ENCODE measurements around the gene WDR70.

Gene WDR70

DNA sequence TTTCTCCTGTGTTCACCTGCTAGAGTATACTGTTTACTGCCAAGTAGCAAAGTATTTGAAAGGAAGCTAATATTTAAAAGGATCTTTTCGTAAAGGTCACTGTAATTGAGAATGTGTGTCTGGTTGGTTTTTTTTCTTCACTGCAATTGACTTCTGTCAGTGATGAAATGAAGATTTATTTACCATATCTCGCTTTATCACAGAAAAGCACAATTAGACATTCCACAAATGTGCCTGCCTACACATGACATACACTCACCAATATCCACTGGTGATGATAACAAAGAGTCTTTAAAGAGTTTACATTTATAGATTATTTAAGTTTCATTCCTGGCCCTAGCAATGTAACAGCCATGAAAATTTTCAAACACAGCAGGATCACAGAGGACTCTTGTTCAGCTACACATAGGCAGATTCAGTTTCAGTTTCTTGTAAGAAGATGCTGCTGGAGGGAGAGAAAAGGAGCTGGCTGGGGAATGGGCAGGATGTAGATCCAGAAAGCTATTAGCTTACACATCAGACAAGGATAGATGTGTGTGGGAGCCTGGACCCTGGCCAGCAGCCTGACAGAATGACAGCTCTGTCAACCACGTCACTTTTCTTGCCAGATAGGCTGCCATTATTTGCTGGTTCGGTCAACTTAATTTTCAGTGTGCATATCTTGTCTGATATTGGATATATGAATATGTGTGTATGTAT, 356.7 kb downstream of the WDR70 start (continued):
- TF ChIP-seq, protein P1, sequence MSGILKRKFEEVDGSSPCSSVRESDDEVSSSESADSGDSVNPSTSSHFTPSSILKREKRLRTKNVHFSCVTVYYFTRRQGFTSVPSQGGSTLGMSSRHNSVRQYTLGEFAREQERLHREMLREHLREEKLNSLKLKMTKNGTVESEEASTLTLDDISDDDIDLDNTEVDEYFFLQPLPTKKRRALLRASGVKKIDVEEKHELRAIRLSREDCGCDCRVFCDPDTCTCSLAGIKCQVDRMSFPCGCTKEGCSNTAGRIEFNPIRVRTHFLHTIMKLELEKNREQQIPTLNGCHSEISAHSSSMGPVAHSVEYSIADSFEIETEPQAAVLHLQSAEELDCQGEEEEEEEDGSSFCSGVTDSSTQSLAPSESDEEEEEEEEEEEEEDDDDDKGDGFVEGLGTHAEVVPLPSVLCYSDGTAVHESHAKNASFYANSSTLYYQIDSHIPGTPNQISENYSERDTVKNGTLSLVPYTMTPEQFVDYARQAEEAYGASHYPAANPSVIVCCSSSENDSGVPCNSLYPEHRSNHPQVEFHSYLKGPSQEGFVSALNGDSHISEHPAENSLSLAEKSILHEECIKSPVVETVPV (CRISPR knock-in tag; IDR thresholded peaks at IDR 0.05): no peak

DNA sequence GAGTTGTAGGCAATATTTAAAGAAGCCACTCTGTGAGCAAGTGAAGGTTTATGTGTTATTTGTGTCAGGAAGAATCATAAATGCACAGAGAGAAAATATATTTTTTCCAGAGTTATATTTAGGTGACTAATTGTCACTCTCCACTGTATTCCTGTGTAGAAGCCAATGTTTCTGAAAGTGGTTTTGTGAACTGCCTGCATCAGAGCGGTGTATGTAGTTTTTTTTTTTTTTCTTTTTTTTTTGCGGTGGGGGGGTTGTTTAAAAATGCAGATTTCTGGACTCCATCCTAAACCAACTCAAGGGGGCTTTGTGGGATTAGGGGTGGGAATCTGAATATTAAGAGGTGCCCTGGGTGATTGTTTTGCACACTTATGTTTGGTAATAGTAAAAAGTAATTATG, 357.3 kb downstream of the WDR70 start:
- TF ChIP-seq OSR1 (CRISPR knock-in tag; IDR thresholded peaks at IDR 0.05) (no peak), ZNF70 (CRISPR knock-in tag; IDR thresholded peaks at IDR 0.05) (no peak), ARNTL (CRISPR knock-in tag; IDR thresholded peaks at IDR 0.05; ENCODE audit: borderline replicate concordance, low read depth) (no peak), ZFP3 (CRISPR knock-in tag; IDR thresholded peaks at IDR 0.05) (no peak), TCF4 (CRISPR knock-in tag; IDR thresholded peaks at IDR 0.05; ENCODE audit: borderline replicate concordance) (no peak), TOX (CRISPR knock-in tag; IDR thresholded peaks at IDR 0.05; ENCODE audit: borderline replicate concordance) (no peak), ZC3H10 (CRISPR knock-in tag; IDR thresholded peaks at IDR 0.05) (no peak), BACH2 (CRISPR knock-in tag; IDR thresholded peaks at IDR 0.05; ENCODE audit: borderline replicate concordance) (no peak), ESRRG (CRISPR knock-in tag; IDR thresholded peaks at IDR 0.05) (no peak), ISL1 (CRISPR knock-in tag; IDR thresholded peaks at IDR 0.05) (no peak)
- TF ChIP-seq, protein P2, sequence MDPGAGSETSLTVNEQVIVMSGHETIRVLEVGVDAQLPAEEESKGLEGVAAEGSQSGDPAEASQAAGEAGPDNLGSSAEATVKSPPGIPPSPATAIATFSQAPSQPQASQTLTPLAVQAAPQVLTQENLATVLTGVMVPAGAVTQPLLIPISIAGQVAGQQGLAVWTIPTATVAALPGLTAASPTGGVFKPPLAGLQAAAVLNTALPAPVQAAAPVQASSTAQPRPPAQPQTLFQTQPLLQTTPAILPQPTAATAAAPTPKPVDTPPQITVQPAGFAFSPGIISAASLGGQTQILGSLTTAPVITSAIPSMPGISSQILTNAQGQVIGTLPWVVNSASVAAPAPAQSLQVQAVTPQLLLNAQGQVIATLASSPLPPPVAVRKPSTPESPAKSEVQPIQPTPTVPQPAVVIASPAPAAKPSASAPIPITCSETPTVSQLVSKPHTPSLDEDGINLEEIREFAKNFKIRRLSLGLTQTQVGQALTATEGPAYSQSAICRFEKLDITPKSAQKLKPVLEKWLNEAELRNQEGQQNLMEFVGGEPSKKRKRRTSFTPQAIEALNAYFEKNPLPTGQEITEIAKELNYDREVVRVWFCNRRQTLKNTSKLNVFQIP (CRISPR knock-in tag; IDR thresholded peaks at IDR 0.05; ENCODE audit: borderline replicate concordance, low read depth): no peak
- TF ChIP-seq, protein P1 (CRISPR knock-in tag; IDR thresholded peaks at IDR 0.05): no peak
- TF ChIP-seq, protein P3, sequence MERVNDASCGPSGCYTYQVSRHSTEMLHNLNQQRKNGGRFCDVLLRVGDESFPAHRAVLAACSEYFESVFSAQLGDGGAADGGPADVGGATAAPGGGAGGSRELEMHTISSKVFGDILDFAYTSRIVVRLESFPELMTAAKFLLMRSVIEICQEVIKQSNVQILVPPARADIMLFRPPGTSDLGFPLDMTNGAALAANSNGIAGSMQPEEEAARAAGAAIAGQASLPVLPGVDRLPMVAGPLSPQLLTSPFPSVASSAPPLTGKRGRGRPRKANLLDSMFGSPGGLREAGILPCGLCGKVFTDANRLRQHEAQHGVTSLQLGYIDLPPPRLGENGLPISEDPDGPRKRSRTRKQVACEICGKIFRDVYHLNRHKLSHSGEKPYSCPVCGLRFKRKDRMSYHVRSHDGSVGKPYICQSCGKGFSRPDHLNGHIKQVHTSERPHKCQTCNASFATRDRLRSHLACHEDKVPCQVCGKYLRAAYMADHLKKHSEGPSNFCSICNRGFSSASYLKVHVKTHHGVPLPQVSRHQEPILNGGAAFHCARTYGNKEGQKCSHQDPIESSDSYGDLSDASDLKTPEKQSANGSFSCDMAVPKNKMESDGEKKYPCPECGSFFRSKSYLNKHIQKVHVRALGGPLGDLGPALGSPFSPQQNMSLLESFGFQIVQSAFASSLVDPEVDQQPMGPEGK (CRISPR knock-in tag; IDR thresholded peaks at IDR 0.05; ENCODE audit: borderline replicate concordance): no peak
- TF ChIP-seq, protein P4, sequence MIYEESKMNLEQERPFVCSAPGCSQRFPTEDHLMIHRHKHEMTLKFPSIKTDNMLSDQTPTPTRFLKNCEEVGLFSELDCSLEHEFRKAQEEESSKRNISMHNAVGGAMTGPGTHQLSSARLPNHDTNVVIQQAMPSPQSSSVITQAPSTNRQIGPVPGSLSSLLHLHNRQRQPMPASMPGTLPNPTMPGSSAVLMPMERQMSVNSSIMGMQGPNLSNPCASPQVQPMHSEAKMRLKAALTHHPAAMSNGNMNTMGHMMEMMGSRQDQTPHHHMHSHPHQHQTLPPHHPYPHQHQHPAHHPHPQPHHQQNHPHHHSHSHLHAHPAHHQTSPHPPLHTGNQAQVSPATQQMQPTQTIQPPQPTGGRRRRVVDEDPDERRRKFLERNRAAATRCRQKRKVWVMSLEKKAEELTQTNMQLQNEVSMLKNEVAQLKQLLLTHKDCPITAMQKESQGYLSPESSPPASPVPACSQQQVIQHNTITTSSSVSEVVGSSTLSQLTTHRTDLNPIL (CRISPR knock-in tag; IDR thresholded peaks at IDR 0.05; ENCODE audit: low read depth): no peak
- TF ChIP-seq, protein P5, sequence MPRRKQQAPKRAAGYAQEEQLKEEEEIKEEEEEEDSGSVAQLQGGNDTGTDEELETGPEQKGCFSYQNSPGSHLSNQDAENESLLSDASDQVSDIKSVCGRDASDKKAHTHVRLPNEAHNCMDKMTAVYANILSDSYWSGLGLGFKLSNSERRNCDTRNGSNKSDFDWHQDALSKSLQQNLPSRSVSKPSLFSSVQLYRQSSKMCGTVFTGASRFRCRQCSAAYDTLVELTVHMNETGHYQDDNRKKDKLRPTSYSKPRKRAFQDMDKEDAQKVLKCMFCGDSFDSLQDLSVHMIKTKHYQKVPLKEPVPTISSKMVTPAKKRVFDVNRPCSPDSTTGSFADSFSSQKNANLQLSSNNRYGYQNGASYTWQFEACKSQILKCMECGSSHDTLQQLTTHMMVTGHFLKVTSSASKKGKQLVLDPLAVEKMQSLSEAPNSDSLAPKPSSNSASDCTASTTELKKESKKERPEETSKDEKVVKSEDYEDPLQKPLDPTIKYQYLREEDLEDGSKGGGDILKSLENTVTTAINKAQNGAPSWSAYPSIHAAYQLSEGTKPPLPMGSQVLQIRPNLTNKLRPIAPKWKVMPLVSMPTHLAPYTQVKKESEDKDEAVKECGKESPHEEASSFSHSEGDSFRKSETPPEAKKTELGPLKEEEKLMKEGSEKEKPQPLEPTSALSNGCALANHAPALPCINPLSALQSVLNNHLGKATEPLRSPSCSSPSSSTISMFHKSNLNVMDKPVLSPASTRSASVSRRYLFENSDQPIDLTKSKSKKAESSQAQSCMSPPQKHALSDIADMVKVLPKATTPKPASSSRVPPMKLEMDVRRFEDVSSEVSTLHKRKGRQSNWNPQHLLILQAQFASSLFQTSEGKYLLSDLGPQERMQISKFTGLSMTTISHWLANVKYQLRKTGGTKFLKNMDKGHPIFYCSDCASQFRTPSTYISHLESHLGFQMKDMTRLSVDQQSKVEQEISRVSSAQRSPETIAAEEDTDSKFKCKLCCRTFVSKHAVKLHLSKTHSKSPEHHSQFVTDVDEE (CRISPR knock-in tag; IDR thresholded peaks at IDR 0.05): no peak
- ATAC-seq: no peak; the same call in 2 of the 3 replicates

DNA sequence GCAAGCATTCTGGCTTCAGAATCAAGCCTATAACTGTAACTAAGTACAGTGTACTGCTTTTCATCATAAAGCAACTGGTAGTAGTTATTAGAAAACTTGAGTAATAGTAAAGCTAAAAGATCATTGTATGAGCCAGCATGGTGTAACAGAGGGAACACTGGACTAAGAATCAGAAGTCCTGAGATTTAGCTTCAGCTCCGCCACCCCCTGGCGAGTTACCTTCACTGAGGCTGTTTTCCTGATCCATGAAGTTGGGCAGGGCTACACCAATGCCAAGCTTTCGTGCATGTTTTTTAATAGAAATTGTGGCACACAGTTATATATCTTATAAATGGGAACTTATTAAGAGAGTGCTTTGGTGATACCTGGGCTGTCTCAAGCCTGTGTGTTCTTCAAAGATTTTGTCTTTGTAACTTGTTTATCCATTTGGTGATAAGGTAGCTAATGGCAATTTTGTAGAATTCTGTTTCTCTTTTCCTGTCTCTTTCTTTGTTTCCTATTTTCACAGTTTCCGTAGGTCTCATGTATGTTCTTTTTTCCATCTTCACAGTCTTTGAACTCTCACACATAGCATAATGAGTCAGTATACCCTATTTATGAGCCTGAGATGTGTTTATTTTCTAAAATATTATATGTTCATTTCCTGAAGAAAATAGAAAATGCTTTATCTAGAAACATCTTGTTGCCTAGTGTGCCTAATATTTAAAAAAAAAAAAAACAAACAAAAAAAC, 358.4 kb downstream of the WDR70 start:
- TF ChIP-seq CSDC2 (CRISPR knock-in tag; IDR thresholded peaks at IDR 0.05) (no peak), ISL1 (CRISPR knock-in tag; IDR thresholded peaks at IDR 0.05) (no peak), ZNF70 (CRISPR knock-in tag; IDR thresholded peaks at IDR 0.05) (no peak), ZFP3 (CRISPR knock-in tag; IDR thresholded peaks at IDR 0.05) (no peak)
- ATAC-seq: peak; percentile 15; the same call in 2 of the 3 replicates
